T47D (cell line): ENCODE measurements around the gene ZNF79.

Experiments used
- DNase-seq, 2 experiments: peaks; one replicate each; pipeline versions ENCODE4 v3.0.0 to v3.0.0-alpha.2; 2011 to 2012; ENCODE audit warnings: low read depth in 1 of 2, low spot score in 1 of 2
- JUND ChIP-seq: IDR thresholded peaks from 2 replicates; pipeline ENCODE4 v1.6.1; 2012; ENCODE audit warnings: low read depth
- in situ Hi-C: cut with HindIII; loops from 2 replicates; pipeline ENCODE4 v1.10.0; 2016; ENCODE audit warnings: low sequenced_read_pairs, low pct_unique_long_range_greater_than_20kb

Gene ZNF79

DNA sequence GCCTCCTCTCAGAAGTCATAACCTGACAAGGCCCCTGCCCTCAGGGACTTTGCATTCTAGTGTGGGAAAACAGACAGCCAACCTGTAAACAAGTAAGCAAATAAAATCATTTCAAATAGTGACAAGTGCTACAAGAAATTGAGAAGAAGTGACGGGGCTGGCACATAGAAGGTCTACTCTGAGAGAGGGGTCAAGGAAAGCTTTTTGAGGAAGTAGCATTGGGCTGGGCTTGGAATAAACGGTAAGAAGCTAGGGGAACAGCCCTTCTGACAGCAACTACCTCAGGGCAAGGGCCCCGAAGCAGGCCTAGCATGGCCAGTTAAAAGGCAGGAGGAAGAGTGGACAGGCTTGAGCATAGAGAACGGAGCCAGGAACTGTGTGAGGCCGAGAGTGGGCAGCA, 32.0 kb upstream of the ZNF79 start:
- DNase-seq = no peak
- in situ Hi-C loops = no loop called here
- TF ChIP-seq JUND = no peak

DNA sequence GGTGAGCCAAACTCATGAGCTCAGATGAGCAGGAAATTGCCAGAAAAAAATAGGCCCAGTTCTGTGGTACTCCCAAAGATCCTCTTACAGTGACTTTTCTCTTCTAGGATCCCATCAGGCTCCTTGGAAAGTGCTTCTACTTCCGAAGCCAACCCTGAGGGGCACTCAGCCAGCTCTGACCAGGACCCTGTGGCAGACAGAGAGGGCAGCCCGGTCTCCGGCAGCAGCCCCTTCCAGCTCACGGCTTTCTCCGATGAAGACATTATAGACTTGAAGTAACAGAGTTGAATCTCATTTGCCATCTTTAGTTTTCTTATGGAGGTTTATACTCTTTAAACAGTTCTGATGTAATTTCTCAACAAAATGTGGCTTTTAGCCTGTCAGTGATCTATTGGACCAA, 31.2 kb upstream of the ZNF79 start:
- in situ Hi-C loops = no loop called here
- no peak for DNase-seq
- TF ChIP-seq JUND = no peak

DNA sequence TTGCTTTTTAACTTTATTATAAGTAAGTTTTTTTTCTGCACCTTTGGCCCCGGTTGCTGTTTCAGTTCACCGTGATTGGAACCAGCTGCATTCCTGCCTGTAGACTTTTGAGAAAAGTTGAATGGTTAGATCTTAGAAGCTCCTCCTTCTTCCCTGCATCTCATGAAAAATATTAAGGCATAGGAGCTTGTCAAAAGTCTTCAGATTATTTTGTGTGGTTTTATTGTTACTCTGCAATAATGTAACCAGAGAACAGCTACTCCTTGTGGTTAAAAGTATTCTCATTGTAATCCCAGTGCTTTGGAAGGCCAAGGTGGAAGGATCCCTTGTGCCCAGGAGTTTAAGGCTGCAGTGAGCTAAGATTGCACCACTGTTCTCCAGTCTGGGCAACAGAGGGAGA, 30.5 kb upstream of the ZNF79 start:
- in situ Hi-C loops = no loop called here
- no peak for DNase-seq
- no peak for TF ChIP-seq JUND

DNA sequence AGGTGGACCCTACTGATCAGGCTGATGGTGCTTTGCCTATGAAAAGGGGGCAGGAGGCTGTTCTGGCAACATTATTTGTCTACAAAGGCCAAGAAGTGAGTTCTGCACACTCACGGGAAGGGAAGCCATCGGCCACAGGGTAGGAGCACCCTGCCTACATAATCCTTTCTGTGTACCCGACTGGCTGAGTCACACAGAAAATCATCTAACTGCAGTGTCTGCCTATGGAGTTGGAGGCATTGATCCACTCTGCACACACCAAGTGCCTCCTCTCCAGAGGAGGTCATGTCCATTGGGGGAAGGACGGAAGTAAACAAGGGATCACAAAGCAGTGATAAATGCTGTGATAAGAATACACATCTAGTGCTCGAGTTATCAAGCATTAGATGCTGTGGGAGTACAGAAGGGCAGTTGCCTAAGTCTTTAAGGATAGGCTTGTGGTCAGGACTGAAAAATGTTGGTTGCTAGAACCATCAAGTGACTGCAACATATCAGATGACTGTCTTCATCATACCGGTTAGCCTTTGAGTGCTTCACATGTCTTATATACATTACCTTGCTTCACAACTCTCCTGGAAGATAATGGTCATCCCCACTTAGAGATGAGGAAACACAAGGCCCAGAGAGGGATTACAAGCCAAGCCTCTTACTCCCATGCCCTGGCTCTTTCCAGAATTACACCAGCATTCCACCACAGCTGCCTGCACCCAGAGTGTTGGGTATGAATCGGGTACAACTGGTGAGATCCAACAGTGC, 28.5 kb upstream of the ZNF79 start:
- no peak for TF ChIP-seq JUND
- in situ Hi-C loops = no loop called here
- no peak for DNase-seq

DNA sequence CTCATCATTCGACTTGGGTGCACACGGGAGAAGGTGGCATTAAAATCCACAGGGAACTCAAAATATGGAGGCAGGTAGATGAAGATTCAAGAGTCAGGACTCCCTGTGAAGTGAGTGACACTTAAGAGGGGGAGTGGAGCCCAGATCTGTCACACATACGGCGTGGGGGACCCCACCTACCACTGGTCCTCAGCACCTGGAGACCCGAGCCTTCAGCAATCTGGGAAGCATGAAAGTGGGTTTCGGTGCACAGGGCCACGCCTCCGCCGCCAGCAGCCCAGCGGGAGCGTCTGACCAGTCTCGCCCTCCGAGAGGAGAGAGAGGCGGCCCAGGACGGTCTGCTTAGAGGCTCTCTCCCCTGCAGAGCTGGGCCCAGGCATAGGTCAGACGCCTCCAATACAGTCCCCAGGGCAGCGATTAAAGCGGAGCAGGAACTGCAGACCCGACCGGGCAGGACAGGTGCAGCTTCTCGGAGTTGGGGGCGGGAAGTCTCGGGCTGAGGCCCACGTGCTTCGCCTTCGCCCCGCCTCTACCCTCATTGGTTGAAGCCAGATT, 27.9 kb upstream of the ZNF79 start:
- no peak for DNase-seq
- TF ChIP-seq JUND = no peak
- in situ Hi-C loops = no loop called here

DNA sequence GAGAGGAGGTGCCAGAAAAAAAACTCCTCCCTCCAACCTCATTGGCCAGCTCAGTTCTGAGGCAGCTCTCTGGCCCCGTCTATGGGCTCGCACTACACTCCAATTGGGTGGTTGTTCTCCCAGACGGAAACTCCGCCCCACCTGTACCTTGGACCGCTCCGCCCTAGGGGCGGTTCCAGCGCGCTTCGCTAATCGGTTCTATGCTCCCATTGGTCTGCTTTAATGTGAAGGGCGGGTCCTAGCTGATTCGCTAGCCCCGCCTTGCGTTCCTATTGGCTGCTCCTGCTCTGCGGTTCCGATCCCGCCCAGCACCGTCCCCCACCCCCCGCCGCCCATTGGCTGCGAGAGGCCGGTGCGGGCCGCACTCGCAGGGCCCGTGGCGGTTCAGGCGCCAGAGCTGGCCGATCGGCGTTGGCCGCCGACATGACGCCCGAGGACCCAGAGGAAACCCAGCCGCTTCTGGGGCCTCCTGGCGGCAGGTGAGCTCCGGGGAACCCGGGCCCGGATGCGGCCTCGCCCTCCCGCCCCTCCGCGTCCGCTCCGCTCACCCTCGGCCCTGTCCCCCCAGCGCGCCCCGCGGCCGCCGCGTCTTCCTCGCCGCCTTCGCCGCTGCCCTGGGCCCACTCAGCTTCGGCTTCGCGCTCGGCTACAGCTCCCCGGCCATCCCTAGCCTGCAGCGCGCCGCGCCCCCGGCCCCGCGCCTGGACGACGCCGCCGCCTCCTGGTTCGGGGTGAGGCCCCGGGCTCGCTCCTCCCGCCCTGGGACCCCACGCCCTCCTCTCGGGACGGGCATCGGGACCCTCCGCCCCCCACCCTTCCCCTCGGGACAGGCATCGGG, 27.2 kb upstream of the ZNF79 start, which contains the start of gene SLC2A8:
Gene SLC2A8, plus strand, starts transcription at position 362 of the 838 bp plus-strand sequence. Its CDS starts 62 bp downstream, at position 424.
- in situ Hi-C loops = no loop called here
- peak; percentile 94 to 100 for DNase-seq
- no peak for TF ChIP-seq JUND

DNA sequence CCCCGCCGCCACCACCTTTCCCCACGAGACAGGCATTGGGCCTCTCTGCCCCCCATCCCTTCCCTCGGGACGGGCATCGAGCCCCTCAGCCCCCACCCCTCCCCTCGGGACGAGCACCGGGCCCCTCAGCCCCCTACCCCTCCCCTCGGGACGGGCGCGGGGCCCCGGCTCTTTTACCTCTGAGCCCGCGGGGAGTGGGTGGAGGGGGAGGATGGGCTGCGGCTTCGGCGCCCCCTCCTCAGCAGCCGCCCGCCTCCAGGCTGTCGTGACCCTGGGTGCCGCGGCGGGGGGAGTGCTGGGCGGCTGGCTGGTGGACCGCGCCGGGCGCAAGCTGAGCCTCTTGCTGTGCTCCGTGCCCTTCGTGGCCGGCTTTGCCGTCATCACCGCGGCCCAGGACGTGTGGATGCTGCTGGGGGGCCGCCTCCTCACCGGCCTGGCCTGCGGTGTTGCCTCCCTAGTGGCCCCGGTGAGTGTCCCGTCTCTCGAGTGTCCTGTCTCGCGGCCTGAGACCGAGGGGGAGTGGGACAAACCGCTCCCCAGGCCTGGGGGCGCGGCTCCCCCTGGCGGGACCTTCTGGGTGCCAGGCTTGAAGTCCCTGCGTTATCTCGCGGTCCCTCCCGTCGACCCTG, 26.4 kb upstream of the ZNF79 start:
- in situ Hi-C loops = no loop called here
- TF ChIP-seq JUND = no peak
- peak in 1 of 2 experiments; percentile 43 for DNase-seq

DNA sequence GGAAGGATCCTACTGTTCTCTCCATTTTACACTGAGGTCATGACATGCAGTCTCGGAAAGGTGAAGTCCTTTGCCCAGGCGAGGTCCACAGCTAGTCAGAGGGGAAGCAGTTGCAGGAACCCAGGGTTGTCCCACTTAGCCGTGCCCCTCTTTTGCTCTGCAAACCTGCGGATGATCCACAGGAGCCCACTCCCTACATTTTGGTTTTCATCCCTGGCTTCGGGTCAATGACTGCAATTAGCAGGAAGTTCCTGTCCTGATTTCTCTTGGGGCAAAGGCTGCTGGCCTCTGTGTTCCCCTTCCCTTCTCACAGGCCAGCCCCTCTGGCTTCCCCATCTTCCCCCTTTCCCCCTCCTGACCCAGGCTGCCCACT, 25.9 kb upstream of the ZNF79 start:
- in situ Hi-C loops = no loop called here

DNA sequence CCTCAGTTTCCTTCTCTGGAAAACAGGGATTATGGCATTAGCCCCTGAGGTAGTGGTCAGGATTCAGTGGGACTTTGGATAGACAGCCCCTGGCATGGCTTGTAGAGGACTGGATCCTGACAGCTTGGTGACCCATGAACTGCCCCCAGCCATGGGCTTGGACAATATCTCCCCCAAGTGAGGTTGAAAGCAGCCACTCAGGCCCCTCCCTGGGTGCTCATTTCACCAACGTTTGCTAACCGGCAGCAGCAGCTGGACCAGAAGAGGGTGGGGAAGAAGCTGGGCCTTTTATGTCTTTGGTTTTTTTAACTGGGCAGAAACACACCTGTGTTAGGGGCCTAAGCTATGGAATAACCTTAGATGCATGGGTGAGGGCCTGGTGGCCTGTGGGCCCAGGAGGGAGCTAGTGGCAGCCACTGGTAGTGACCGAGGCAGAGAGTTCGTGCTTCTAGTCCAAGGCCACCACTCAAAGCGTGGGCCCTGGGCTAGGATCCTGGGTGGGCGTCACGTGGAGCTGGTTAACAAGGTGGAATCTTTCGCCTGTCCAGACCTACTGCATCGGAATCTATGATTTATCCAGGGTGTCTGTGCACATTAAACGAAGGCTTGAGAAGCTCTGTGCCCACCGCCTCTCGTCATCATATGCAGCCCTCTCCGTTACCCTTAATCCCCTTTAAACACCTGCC, 25.3 kb upstream of the ZNF79 start:
- no peak for DNase-seq
- no peak for TF ChIP-seq JUND
- in situ Hi-C loops = no loop called here

More for the DNA sequence above, 25.9 kb upstream of the ZNF79 start:
- TF ChIP-seq JUND = no peak
- no peak for DNase-seq

DNA sequence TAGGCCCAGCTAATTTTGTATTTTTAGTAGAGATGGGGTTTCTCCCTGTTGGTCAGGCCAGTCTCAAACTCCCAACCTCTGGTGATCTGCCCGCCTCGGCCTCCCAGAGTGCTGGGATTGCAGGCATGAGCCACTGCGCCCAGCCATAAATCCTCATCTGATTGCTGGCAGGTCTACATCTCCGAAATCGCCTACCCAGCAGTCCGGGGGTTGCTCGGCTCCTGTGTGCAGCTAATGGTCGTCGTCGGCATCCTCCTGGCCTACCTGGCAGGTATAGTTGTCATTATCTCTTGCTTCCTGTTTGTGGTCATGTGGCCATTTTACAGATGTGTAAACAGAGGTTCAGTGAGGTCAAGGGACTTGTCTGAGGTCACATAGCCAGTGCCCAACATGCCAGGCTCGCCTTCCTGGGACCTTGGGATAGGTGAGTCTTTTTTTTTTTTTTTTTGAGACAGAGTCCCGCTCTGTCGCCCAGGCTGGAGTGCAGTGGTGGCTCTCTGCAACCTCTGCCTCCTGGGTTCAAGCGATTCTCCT, 24.4 kb upstream of the ZNF79 start:
- in situ Hi-C loops = no loop called here
- DNase-seq = no peak
- no peak for TF ChIP-seq JUND

DNA sequence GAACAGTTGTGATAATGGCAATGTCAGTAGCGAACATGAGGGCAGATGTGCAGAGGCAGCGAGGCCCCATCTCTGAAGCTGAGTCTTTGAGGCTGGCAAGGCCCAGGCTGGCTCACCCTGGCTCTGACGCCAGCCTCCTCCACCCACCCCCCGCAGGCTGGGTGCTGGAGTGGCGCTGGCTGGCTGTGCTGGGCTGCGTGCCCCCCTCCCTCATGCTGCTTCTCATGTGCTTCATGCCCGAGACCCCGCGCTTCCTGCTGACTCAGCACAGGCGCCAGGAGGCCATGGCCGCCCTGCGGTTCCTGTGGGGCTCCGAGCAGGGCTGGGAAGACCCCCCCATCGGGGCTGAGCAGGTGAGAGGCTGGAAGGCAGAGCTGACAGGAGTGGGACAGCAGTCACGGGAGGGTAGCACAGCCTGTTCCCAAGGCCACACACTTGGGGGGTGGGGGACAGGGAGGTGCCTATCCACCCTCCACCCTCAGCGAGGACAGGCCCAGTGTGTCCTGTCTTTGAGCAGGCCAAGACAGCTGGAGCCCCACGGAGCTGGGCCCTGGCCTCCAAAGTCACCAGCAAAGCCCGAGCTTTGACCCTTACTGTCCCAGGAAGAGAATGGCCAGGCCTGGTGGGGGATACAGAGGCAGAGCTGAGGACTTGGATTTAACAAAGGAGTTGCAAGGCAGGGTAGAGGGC, 21.6 kb upstream of the ZNF79 start:
- no peak for TF ChIP-seq JUND

More for the DNA sequence above, 21.6 kb upstream of the ZNF79 start:
- no peak for DNase-seq
- in situ Hi-C loops = no loop called here
